Activated T-helper 2 cell treated with anti-CD3 and anti-CD28 coated beads, Interferon-gamma antibody, Interleukin-2, Interleukin-4, amounts not matched to agents 10 μg/mL and 5 μg/mL and 100 μg/mL, durations not matched to agents 14 hours and 24 hours and 36 hours (primary cell): ENCODE data around the gene MAPK8IP1. TPM values are rescaled to one million over a fixed set of nuclear protein-coding genes. Genes with fewer than 3 reads are reported as not detected.

Experiments
- DNase-seq: peaks from one replicate; pipeline ENCODE4 v3.0.0; 2021; ENCODE audit warnings: low spot score
- H3K27ac Mint-ChIP-seq: one replicate; pipeline ENCODE4 v1.8.0; 2021; ENCODE audit warnings: mixed read lengths
- H3K27me3 Mint-ChIP-seq: one replicate; pipeline ENCODE4 v1.8.0; 2021; ENCODE audit warnings: low read depth, mixed read lengths
- H3K36me3 Mint-ChIP-seq: one replicate; pipeline ENCODE4 v1.8.0; 2021; ENCODE audit warnings: low read depth, mixed read lengths
- H3K4me1 Mint-ChIP-seq: one replicate; pipeline ENCODE4 v1.8.0; 2021; ENCODE audit warnings: low read depth, mixed read lengths
- H3K4me3 Mint-ChIP-seq: one replicate; pipeline ENCODE4 v1.8.0; 2021; ENCODE audit warnings: low read depth, mild to moderate bottlenecking, moderate library complexity, mixed read lengths
- H3K9me3 Mint-ChIP-seq: one replicate; pipeline ENCODE4 v1.8.0; 2021; ENCODE audit warnings: mixed read lengths
- intact Hi-C: fragments of 100-400 bp; cut with micrococcal nuclease; formaldehyde crosslinking; loops from one replicate; pipeline ENCODE4 v1.15.1; 2023
- total RNA-seq: library from RNA; stranded (reverse); gene quantifications from 2 replicates; pipeline ENCODE4 v1.2.3, GENCODE V29; 2022

Gene MAPK8IP1
- total RNA-seq, 1 donor from 2014 or later = 0.66 TPM

DNA sequence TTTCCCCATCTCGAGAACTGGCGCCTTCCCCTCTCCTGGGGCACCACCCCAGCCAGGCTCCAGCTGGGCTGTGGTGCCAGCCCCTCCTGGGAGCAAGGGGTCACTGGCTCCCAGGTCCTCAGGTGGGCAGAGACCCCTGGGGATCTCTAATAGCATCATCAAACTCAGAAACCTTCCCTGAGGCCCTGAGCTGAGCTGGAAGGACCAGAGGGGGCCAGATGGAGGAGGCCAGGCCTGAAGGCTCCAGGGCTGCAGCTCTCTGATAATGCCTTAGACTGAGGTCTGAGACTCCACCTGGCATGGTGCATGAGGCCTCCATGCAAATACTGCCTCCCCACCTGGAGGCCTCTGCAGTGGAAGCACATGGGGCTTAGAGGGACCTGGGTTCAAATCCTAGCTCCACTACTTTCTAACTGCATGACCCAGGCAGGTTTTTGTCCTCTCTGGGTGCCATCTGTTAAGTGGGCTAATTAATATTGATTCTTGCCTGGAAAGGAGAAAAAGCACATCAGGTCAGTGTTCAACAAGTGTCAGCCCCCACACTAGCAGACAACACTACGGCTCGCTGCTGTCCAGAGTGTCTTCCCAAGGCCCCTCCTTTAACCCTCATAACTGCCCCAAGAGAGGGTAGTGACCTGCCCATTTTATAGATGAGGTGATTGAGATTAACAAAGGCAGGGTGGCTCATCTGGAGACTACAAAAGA lies 1.5 kb downstream of the MAPK8IP1 start:
- no peak for DNase-seq
- Mint-ChIP-seq H3K4me1 (peaks cover 3% of the 10 kb centered on the region), H3K4me3 (peak overlapping the region; percentile 5), H3K27me3 (peaks cover 8% of the 10 kb centered on the region), H3K36me3 (no peaks in the 10 kb centered on the region), H3K9me3 (no peaks in the 10 kb centered on the region), H3K27ac (no peak overlapping the region)
- intact Hi-C loops = no loop called here

- intact Hi-C loops = no loop called here
- H3K4me1 Mint-ChIP-seq = peaks cover 3% of the 10 kb centered on the region
- no peaks in the 10 kb centered on the region for H3K9me3 Mint-ChIP-seq
- DNase-seq = no peak
- H3K27ac Mint-ChIP-seq = no peak overlapping the region
- H3K36me3 Mint-ChIP-seq = no peaks in the 10 kb centered on the region
- no peak overlapping the region for H3K4me3 Mint-ChIP-seq
- H3K27me3 Mint-ChIP-seq = peaks cover 8% of the 10 kb centered on the region
Observed at GRCh38 chr11:45887587-45887986, 2.1 kb downstream of the MAPK8IP1 start.

DNA sequence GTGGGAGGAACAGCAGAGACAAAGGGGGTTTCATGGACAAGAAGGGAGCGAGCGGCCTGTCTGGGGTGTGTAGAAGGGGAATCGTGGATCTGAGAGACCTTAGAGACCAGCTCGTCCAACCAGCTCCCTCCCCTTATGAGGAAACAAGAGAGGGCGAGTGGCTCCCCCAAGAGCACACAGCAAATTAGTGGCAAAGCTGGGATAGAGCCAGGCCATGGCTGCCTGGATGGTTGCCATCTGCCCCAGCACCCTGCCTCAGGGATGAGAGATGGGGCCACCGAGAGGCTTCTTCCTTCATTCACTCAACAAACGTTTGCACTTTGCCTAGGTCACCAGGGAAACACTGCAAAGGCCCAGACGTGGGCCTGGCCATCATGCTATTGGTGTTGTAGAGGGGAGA lies 4.1 kb downstream of the MAPK8IP1 start:
- no peaks in the 10 kb centered on the region for H3K9me3 Mint-ChIP-seq
- H3K27me3 Mint-ChIP-seq = peaks cover 10% of the 10 kb centered on the region
- H3K36me3 Mint-ChIP-seq = no peaks in the 10 kb centered on the region
- peaks cover under 1% of the 10 kb centered on the region for H3K4me1 Mint-ChIP-seq
- H3K4me3 Mint-ChIP-seq = no peak overlapping the region
- no peak for DNase-seq
- intact Hi-C loops = no loop called here
- H3K27ac Mint-ChIP-seq = no peak overlapping the region

DNA sequence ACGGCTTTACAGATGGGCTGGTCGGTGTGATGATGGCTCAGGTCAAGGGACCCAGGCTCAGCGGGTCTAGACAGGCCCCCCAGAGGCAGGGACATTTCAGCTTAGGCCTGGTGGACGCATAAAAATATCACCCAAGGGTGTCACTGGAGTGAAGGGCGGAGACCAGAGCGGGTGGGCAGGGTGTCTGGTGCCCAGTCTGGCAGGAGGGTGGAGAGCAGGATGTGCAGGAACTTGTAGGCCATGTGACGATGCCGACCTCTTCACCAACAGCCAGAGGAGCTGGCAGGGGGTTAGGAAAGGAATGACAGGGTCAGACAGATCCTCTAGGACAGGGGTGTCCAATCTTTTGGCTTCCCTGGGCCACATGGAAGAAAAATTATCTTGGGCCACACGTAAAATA lies 4.5 kb downstream of the MAPK8IP1 start:
- Mint-ChIP-seq H3K27me3 (peaks cover 10% of the 10 kb centered on the region), H3K27ac (no peak overlapping the region), H3K36me3 (no peaks in the 10 kb centered on the region), H3K9me3 (no peaks in the 10 kb centered on the region), H3K4me1 (no peaks in the 10 kb centered on the region), H3K4me3 (no peak overlapping the region)
- no peak for DNase-seq
- intact Hi-C loops = no loop called here

DNA sequence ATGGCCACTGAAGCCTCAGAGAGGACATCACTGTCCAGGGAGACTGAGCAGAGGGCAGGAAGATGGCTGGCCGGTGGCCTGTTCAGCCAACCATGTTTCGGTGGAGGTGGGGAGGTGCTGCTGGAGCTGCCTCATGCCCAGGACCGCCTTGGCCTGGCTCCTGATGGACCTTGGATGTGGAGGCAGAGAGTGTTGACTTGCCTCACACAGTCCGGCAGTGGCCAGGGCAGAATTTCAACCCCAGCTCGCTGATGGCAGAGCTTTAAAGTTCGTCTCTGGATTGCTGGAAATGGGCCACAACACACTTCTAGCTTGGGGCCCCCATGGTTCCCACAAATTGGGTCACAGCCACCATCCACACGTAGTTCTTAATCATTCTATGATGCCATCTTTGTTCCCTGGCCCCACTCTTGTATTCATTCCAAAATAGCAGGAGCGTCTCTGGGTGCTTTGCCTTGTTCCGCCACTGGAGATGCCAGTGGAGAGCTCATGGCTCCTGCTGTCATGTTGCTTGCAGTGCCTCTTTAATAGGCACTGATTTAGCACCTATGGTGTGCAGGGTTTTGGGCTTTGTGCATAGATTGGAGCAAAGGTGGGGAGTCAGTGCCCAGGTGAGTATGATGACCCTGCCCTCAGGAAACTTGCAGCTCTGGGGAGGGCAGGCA lies 5.6 kb downstream of the MAPK8IP1 start:
- H3K27me3 Mint-ChIP-seq = peaks cover 12% of the 10 kb centered on the region
- no peak overlapping the region for H3K4me3 Mint-ChIP-seq
- no peaks in the 10 kb centered on the region for H3K36me3 Mint-ChIP-seq
- H3K27ac Mint-ChIP-seq = no peak overlapping the region
- no peak for DNase-seq
- H3K9me3 Mint-ChIP-seq = no peaks in the 10 kb centered on the region
- no peaks in the 10 kb centered on the region for H3K4me1 Mint-ChIP-seq
- intact Hi-C loops = no loop called here

GRCh38 chr11:45892856-45893255 lies 7.4 kb downstream of the MAPK8IP1 start:
- no peaks in the 10 kb centered on the region for H3K9me3 Mint-ChIP-seq
- no peak overlapping the region for H3K4me3 Mint-ChIP-seq
- intact Hi-C loops = no loop called here
- no peak overlapping the region for H3K27ac Mint-ChIP-seq
- no peaks in the 10 kb centered on the region for H3K4me1 Mint-ChIP-seq
- H3K27me3 Mint-ChIP-seq = peaks cover 7% of the 10 kb centered on the region
- DNase-seq = no peak
- no peaks in the 10 kb centered on the region for H3K36me3 Mint-ChIP-seq

DNA sequence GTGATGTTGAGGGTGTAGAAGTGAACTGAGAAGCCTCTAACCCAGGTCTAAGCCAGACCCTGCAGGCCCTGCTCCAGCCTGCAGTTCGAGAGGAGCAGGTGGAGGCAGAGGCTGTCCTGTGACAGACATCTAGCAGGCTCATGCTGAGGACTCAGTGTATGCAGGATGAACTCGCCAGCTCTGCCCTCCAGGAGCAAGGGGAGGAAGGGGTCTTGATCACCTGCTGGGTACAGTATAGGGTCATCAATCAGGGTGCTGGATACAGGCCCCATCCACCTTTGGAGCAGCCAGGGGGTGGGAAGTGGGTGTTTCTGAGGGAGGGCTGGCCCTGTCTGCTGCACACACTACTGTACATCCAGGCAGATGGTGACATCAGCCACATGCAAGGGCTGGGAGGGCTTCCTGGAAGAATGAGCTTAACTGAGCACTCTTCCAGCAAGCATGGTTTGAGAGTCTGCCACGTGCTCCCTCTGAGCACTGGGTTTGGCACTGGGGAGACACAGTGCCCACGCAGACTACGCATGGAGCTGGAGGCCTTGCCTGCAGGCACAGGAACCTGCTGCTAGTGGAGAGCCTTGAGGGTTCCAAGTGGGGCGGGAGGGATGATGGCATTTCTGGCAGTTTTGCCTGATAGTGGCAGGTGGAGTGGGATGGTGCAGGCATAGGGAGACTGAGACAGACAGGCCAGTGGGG lies 9.2 kb downstream of the MAPK8IP1 start:
- peaks cover 12% of the 10 kb centered on the region for H3K27me3 Mint-ChIP-seq
- no peaks in the 10 kb centered on the region for H3K36me3 Mint-ChIP-seq
- H3K4me3 Mint-ChIP-seq = no peak overlapping the region
- intact Hi-C loops = no loop called here
- no peak overlapping the region for H3K27ac Mint-ChIP-seq
- H3K4me1 Mint-ChIP-seq = no peaks in the 10 kb centered on the region
- H3K9me3 Mint-ChIP-seq = no peaks in the 10 kb centered on the region
- DNase-seq = no peak

DNA sequence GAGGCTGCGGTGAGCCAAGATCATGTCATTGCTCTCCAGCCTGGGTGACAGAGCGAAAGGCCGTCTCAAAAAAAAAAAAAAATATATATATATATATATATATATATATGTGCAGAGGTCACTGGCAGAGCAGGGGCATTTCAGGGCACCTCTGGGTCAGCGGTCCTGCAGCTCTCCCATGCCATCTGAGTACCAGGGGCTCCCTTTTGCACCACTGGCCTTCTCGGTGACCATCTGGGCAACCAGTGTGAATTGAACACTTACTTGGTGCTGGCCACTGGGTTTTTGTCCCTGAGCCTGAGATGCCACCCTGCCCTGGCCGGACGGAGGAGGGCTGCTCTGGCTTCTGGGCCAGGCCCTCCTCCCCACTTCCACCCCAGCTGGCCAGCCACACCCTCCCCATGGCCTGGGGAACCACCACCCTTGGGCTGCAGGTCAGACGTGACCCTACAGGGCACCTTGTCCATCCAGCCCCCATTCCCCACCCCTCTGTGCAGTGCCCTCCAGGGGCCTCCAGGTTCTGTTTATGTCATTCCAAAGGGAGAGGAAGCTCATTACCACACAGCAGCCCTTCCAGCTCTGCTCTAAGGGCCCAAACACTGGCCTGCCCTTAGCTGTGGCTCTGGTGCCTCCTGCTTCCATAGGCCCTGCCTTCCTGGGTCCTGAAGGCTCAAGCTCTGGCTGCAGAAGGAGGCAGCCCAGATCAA lies 10.3 kb downstream of the MAPK8IP1 start:
- no peak for DNase-seq
- H3K27ac Mint-ChIP-seq = no peak overlapping the region
- intact Hi-C loops = no loop called here
- H3K4me3 Mint-ChIP-seq = no peak overlapping the region
- peaks cover 15% of the 10 kb centered on the region for H3K27me3 Mint-ChIP-seq
- H3K9me3 Mint-ChIP-seq = no peaks in the 10 kb centered on the region
- no peaks in the 10 kb centered on the region for H3K4me1 Mint-ChIP-seq
- H3K36me3 Mint-ChIP-seq = no peaks in the 10 kb centered on the region

- no peaks in the 10 kb centered on the region for H3K4me1 Mint-ChIP-seq
- no peak for DNase-seq
- H3K9me3 Mint-ChIP-seq = no peaks in the 10 kb centered on the region
- H3K4me3 Mint-ChIP-seq = no peak overlapping the region
- peaks cover 23% of the 10 kb centered on the region for H3K27me3 Mint-ChIP-seq
- H3K27ac Mint-ChIP-seq = no peak overlapping the region
- no peaks in the 10 kb centered on the region for H3K36me3 Mint-ChIP-seq
- intact Hi-C loops = no loop called here
Observed at GRCh38 chr11:45896422-45896984, 11.1 kb downstream of the MAPK8IP1 start.

DNA sequence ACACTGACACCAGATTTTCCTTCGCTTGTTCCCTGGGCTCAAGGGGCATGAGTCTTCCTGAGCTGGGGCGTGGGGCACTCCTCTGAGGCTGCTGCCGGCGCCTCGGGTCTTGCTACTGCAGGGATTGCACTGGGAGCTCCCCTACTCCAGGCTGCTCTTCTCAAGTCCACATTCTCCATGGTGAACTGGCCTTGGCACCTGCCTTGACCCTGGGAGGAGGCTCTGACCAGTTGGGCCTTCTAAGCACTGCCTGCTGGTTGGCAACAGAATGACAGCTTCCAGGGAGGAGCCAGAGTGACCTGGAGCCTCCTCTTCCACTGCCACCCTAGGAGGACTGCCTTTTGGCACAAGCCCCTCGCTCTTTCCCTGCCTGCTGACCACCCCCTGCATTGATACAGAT lies 12.1 kb downstream of the MAPK8IP1 start:
- H3K27ac Mint-ChIP-seq = no peak overlapping the region
- no peaks in the 10 kb centered on the region for H3K4me1 Mint-ChIP-seq
- no peak for DNase-seq
- H3K27me3 Mint-ChIP-seq = peaks cover 30% of the 10 kb centered on the region
- H3K9me3 Mint-ChIP-seq = no peaks in the 10 kb centered on the region
- intact Hi-C loops = no loop called here
- H3K4me3 Mint-ChIP-seq = no peak overlapping the region
- no peaks in the 10 kb centered on the region for H3K36me3 Mint-ChIP-seq

DNA sequence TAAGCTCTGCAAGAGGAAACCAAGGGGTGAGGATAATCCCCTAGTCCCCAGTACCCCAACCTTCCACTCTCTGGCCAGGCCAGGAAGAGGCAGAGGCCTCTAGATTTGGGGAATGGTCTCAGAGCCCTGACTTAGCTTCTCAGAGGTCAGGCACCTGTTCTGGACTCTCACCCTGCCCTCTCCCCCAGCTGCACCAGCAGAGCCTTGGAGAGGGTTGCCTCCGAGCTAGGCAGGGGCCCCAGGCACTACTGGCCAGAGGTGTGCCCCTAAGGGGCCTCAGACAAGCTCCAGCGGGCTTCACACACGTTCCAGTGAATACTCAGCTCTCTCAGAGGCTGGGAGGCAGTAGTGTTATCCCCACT lies 13.6 kb downstream of the MAPK8IP1 start:
- H3K9me3 Mint-ChIP-seq = no peaks in the 10 kb centered on the region
- H3K27me3 Mint-ChIP-seq = peaks cover 27% of the 10 kb centered on the region
- no peak for DNase-seq
- H3K36me3 Mint-ChIP-seq = no peaks in the 10 kb centered on the region
- H3K27ac Mint-ChIP-seq = no peak overlapping the region
- H3K4me1 Mint-ChIP-seq = no peaks in the 10 kb centered on the region
- peak overlapping the region; percentile 56 for H3K4me3 Mint-ChIP-seq
- intact Hi-C loops = no loop called here

DNA sequence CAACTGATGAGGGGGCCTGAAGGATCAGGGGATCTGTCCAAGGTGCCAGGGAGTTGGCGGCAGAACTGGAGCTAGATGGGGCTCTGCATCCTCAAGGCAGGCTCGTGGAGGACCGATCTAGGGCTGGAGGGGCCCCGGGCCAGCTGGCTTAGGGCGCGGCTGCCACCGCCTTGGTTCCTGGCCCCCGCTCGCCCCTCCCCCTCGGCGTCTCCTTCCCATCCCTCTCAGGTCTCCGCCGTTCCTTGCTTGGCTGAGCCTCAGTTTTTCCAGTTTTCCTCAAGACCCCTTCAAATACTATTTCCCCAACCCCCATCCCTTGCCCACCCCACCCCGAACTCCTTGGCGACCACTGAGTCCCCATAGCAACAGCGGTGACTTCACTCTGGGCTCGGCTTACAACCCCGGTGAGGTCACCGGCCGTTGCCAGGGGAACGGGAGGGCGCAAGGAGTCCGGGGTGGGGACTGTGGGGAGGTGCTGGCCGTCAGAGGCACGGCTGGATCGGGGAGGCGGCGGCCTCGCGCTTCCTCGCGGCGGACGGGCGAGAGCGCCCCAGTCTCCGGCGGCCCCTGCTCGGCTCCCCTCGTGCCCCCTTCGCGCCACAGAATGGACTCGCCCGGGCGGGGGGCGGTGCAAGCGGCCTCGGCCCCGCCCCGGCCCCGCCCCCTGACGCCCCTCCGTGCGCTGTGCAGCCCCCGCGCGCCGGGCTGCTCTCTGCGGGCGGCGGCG lies 14.2 kb downstream of the MAPK8IP1 start:
- Mint-ChIP-seq H3K9me3 (no peaks in the 10 kb centered on the region), H3K4me3 (peak overlapping the region; percentile 56), H3K27me3 (peaks cover 27% of the 10 kb centered on the region), H3K4me1 (no peaks in the 10 kb centered on the region), H3K27ac (no peak overlapping the region), H3K36me3 (no peaks in the 10 kb centered on the region)
- intact Hi-C loops = no loop called here
- DNase-seq = peak; percentile 61
